Measurements from ENCODE around the gene OSBP2. TPM values are rescaled to one million over a fixed set of nuclear protein-coding genes. Genes with fewer than 3 reads are reported as not detected.
A peak's percentile ranks its signal among the peaks of the same experiment; 100 is the strongest.

Gene OSBP2
- total and polyA plus RNA-seq, 2 of the 13 experiments (the other 11 are each of a cell fraction or from before 2014, with no cell fraction given): 5.0 to 7.7 TPM

GRCh38 chr22:30881361-30882183 is 186.9 kb downstream of the OSBP2 start (continued):
- TF ChIP-seq ZNF407 (CRISPR knock-in tag; IDR thresholded peaks at IDR 0.05; ENCODE audit: not compliant biosample characterization): no peak
- TF ChIP-seq KMT2A (CRISPR knock-in tag; IDR thresholded peaks at IDR 0.05): no peak
- TF ChIP-seq ZZZ3 (CRISPR knock-in tag; IDR thresholded peaks at IDR 0.05; ENCODE audit: borderline replicate concordance): no peak
- TF ChIP-seq ARNTL (CRISPR knock-in tag; IDR thresholded peaks at IDR 0.05): no peak
- TF ChIP-seq, protein P1, sequence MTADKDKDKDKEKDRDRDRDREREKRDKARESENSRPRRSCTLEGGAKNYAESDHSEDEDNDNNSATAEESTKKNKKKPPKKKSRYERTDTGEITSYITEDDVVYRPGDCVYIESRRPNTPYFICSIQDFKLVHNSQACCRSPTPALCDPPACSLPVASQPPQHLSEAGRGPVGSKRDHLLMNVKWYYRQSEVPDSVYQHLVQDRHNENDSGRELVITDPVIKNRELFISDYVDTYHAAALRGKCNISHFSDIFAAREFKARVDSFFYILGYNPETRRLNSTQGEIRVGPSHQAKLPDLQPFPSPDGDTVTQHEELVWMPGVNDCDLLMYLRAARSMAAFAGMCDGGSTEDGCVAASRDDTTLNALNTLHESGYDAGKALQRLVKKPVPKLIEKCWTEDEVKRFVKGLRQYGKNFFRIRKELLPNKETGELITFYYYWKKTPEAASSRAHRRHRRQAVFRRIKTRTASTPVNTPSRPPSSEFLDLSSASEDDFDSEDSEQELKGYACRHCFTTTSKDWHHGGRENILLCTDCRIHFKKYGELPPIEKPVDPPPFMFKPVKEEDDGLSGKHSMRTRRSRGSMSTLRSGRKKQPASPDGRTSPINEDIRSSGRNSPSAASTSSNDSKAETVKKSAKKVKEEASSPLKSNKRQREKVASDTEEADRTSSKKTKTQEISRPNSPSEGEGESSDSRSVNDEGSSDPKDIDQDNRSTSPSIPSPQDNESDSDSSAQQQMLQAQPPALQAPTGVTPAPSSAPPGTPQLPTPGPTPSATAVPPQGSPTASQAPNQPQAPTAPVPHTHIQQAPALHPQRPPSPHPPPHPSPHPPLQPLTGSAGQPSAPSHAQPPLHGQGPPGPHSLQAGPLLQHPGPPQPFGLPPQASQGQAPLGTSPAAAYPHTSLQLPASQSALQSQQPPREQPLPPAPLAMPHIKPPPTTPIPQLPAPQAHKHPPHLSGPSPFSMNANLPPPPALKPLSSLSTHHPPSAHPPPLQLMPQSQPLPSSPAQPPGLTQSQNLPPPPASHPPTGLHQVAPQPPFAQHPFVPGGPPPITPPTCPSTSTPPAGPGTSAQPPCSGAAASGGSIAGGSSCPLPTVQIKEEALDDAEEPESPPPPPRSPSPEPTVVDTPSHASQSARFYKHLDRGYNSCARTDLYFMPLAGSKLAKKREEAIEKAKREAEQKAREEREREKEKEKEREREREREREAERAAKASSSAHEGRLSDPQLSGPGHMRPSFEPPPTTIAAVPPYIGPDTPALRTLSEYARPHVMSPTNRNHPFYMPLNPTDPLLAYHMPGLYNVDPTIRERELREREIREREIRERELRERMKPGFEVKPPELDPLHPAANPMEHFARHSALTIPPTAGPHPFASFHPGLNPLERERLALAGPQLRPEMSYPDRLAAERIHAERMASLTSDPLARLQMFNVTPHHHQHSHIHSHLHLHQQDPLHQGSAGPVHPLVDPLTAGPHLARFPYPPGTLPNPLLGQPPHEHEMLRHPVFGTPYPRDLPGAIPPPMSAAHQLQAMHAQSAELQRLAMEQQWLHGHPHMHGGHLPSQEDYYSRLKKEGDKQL (CRISPR knock-in tag; IDR thresholded peaks at IDR 0.05; ENCODE audit: low read depth): no peak
- TF ChIP-seq MAFG (CRISPR knock-in tag; IDR thresholded peaks at IDR 0.05): no peak
- no peak for TF ChIP-seq ZNF577 (CRISPR knock-in tag; IDR thresholded peaks at IDR 0.05; ENCODE audit: borderline replicate concordance, low read depth)
- TF ChIP-seq, protein P2, sequence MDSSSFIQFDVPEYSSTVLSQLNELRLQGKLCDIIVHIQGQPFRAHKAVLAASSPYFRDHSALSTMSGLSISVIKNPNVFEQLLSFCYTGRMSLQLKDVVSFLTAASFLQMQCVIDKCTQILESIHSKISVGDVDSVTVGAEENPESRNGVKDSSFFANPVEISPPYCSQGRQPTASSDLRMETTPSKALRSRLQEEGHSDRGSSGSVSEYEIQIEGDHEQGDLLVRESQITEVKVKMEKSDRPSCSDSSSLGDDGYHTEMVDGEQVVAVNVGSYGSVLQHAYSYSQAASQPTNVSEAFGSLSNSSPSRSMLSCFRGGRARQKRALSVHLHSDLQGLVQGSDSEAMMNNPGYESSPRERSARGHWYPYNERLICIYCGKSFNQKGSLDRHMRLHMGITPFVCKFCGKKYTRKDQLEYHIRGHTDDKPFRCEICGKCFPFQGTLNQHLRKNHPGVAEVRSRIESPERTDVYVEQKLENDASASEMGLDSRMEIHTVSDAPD (CRISPR knock-in tag; IDR thresholded peaks at IDR 0.05): 0 out of 2 replicates have a peak, but pooled peaks have one; percentile 51
- no peak; the same call in 1 of the 2 replicates for TF ChIP-seq ATF7-NPFF (CRISPR knock-in tag; IDR thresholded peaks at IDR 0.05; ENCODE audit: low read depth)
- TF ChIP-seq, protein P3, sequence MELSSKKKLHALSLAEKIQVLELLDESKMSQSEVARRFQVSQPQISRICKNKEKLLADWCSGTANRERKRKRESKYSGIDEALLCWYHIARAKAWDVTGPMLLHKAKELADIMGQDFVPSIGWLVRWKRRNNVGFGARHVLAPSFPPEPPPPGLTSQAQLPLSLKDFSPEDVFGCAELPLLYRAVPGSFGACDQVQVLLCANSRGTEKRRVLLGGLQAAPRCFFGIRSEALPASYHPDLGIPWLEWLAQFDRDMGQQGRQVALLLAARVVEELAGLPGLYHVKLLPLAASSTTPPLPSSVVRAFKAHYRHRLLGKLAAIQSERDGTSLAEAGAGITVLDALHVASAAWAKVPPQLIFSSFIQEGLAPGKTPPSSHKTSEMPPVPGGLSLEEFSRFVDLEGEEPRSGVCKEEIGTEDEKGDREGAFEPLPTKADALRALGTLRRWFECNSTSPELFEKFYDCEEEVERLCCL (CRISPR knock-in tag; IDR thresholded peaks at IDR 0.05; ENCODE audit: borderline replicate concordance): no peak
- TF ChIP-seq STAG1 (CRISPR knock-in tag; IDR thresholded peaks at IDR 0.05): no peak
